ENCODE results near the gene TRA2A. TPM values are rescaled to one million over a fixed set of nuclear protein-coding genes. Genes with fewer than 3 reads are reported as not detected.

TRA2A gene
- total RNA-seq, 1 donor from 2014 or later: 27.7 TPM

Other genes starting within 250 kb of the TRA2A start
- 119 TPM for gene MALSU1, start 232.6 kb downstream of the TRA2A start, total RNA-seq
- gene IGF2BP3, start 61.5 kb downstream of the TRA2A start, total RNA-seq: not detected
- 8.5 TPM for gene CCDC126, start 65.4 kb upstream of the TRA2A start, total RNA-seq
- gene FAM221A, start 148.2 kb upstream of the TRA2A start, total RNA-seq: 2.6 TPM
- gene STK31, start 178.2 kb upstream of the TRA2A start, total RNA-seq: 0.46 TPM

Measured in Right ventricle myocardium inferior (tissue), 1 donor.